NCI-H2029 (cell line): Measurements from ENCODE around the gene TMEM240.
"Not testable (repeated sequence)": the region's sequence is repeated elsewhere in the genome, so short reads cannot be mapped to it uniquely, and the experiment has no call there.

Experiments used
- DNase-seq: peaks from one replicate; lab custom pipeline; 2025; lab: John Stamatoyannopoulos, UW

TMEM240 gene

GRCh38 chr1:1557688-1558087 lies 17.3 kb upstream of the TMEM240 start:
- DNase-seq, result not testable (repeated sequence)

- DNase-seq, result not testable (repeated sequence)
These were observed 16.5 kb upstream of the TMEM240 start for GRCh38 chr1:1556961-1557360.

- no peak for DNase-seq
These were observed 16.1 kb upstream of the TMEM240 start for GRCh38 chr1:1556505-1556904.

GRCh38 chr1:1554926-1555915 lies 14.8 kb upstream of the TMEM240 start:
- no peak for DNase-seq

- no peak for DNase-seq
These were observed 14.1 kb upstream of the TMEM240 start for GRCh38 chr1:1554550-1554925.

- DNase-seq, result no peak
These were observed 13.5 kb upstream of the TMEM240 start for GRCh38 chr1:1553821-1554494.

- DNase-seq, result no peak
These were observed 11.8 kb upstream of the TMEM240 start for GRCh38 chr1:1552263-1552639.

GRCh38 chr1:1551524-1552262 lies 11.3 kb upstream of the TMEM240 start:
- DNase-seq, result no peak

GRCh38 chr1:1550591-1551432 lies 10.4 kb upstream of the TMEM240 start:
- DNase-seq, result no peak

GRCh38 chr1:1550087-1550486 lies 9.7 kb upstream of the TMEM240 start:
- DNase-seq, result no peak

- no peak for DNase-seq
These were observed 8.2 kb upstream of the TMEM240 start for GRCh38 chr1:1548591-1548990.

- DNase-seq, result no peak
These were observed 7.1 kb upstream of the TMEM240 start for GRCh38 chr1:1547476-1547875.

- no peak for DNase-seq
These were observed 6.6 kb upstream of the TMEM240 start for GRCh38 chr1:1547011-1547410.

GRCh38 chr1:1545946-1546737 lies 5.7 kb upstream of the TMEM240 start:
- no peak for DNase-seq

GRCh38 chr1:1544544-1544943 lies 4.1 kb upstream of the TMEM240 start:
- no peak for DNase-seq

GRCh38 chr1:1543706-1544099 lies 3.3 kb upstream of the TMEM240 start:
- DNase-seq, result no peak

GRCh38 chr1:1542766-1543705 lies 2.6 kb upstream of the TMEM240 start:
- no peak for DNase-seq

- no peak for DNase-seq
These were observed 1.7 kb upstream of the TMEM240 start for GRCh38 chr1:1541956-1542765.
